HG02852 (cell line): Measurements from ENCODE around the gene GH1.
"Not testable (repeated sequence)": the region's sequence is repeated elsewhere in the genome, so short reads cannot be mapped to it uniquely, and the experiment has no call there.

ENCODE experiments used
- ATAC-seq: cut with Tn5 transposase; IDR thresholded peaks from one replicate; pipeline ENCODE4 v1.9.1; 2021; ENCODE audit warnings: mild to moderate bottlenecking, moderate library complexity; ENCODE audit not compliant: unreplicated experiment

Gene GH1

GRCh38 chr17:63928172-63928666, 9.6 kb upstream of the GH1 start:
- ATAC-seq: no peak

- ATAC-seq: no peak
Observed at GRCh38 chr17:63927464-63928171, 9.0 kb upstream of the GH1 start.

GRCh38 chr17:63926164-63926563, 7.5 kb upstream of the GH1 start:
- no peak for ATAC-seq

- ATAC-seq: no peak
Observed at GRCh38 chr17:63925615-63926014, 7.0 kb upstream of the GH1 start.

- ATAC-seq: peak; percentile 51
Observed at GRCh38 chr17:63922402-63922801, 3.8 kb upstream of the GH1 start.

- not testable (repeated sequence) for ATAC-seq
Observed at GRCh38 chr17:63920779-63921178, 2.1 kb upstream of the GH1 start.

- not testable (repeated sequence) for ATAC-seq
Observed at GRCh38 chr17:63920050-63920449, 1.4 kb upstream of the GH1 start.

- peak; percentile 67 for ATAC-seq
Observed at GRCh38 chr17:63919311-63919723, 678 bp upstream of the GH1 start.

- ATAC-seq: no peak
Observed at GRCh38 chr17:63918305-63918704, 334 bp downstream of the GH1 start.

- no peak for ATAC-seq
Observed at GRCh38 chr17:63917646-63918045, 993 bp downstream of the GH1 start.

GRCh38 chr17:63917206-63917605, 1.4 kb downstream of the GH1 start:
- ATAC-seq: not testable (repeated sequence)

- ATAC-seq: no peak
Observed at GRCh38 chr17:63916566-63917185, 2.0 kb downstream of the GH1 start.

- not testable (repeated sequence) for ATAC-seq
Observed at GRCh38 chr17:63915753-63916152, 2.9 kb downstream of the GH1 start.

GRCh38 chr17:63914471-63914870, 4.2 kb downstream of the GH1 start:
- no peak for ATAC-seq

- no peak for ATAC-seq
Observed at GRCh38 chr17:63911657-63912100, 7.0 kb downstream of the GH1 start.

GRCh38 chr17:63911041-63911635, 7.5 kb downstream of the GH1 start, which contains the start of gene CSHL1:
Gene CSHL1 (minus strand): TSS chr17:63911258. CDS start chr17:63911196, 62 bp downstream.
- ATAC-seq: no peak

- ATAC-seq: no peak
Observed at GRCh38 chr17:63910096-63910495, 8.5 kb downstream of the GH1 start.

- ATAC-seq: not testable (repeated sequence)
Observed at GRCh38 chr17:63909586-63909985, 9.1 kb downstream of the GH1 start.

- ATAC-seq: not testable (repeated sequence)
Observed at GRCh38 chr17:63907161-63907778, 11.4 kb downstream of the GH1 start.

- not testable (repeated sequence) for ATAC-seq
Observed at GRCh38 chr17:63904796-63905195, 13.8 kb downstream of the GH1 start.

- not testable (repeated sequence) for ATAC-seq
Observed at GRCh38 chr17:63903787-63904201, 14.8 kb downstream of the GH1 start.
